Cardiac muscle cell (in vitro differentiated cells and primary cell): Measurements from ENCODE around the gene EPB41L1. TPM values are rescaled to one million over a fixed set of nuclear protein-coding genes. Genes with fewer than 3 reads are reported as not detected.

Experiments used
- DNase-seq, 2 donors: peaks; one replicate each; pipeline versions ENCODE4 v3.0.0 to v3.0.0-alpha.2; 2010 to 2017; ENCODE audit warnings: low read depth in 1 of 2, low spot score in 1 of 2
- H3K27ac ChIP-seq: fragments of 200-600 bp; sonication (generic); 2 replicates; pipeline ENCODE4 v1.5.1; 2016
- H3K27me3 ChIP-seq: fragments of 200-600 bp; sonication (generic); 2 replicates; pipeline ENCODE4 v1.6.0; 2016; ENCODE audit warnings: control low read depth
- H3K36me3 ChIP-seq: fragments of 200-600 bp; sonication (generic); 2 replicates; pipeline ENCODE4 v1.5.1; 2016; ENCODE audit warnings: control low read depth
- H3K4me1 ChIP-seq: fragments of 200-600 bp; sonication (generic); 2 replicates; pipeline ENCODE4 v1.8.1; 2017; ENCODE audit warnings: low read depth, mild to moderate bottlenecking, mixed run types
- H3K4me3 ChIP-seq: fragments of 200-600 bp; sonication (generic); 2 replicates; pipeline ENCODE4 v1.5.1; 2016; ENCODE audit warnings: mild to moderate bottlenecking
- H3K9me3 ChIP-seq: fragments of 200-600 bp; sonication (generic); 2 replicates; pipeline ENCODE4 v1.5.1; 2017; ENCODE audit warnings: low read depth, mild to moderate bottlenecking, control low read depth
- polyA plus RNA-seq: library from polyadenylated mRNA; unstranded; fragments of >200 nt; fragmentation: Nextera tagmentation; extraction: Ambion mirVana; gene quantifications from 2 replicates; pipeline ENCODE4 v1.2.1, GENCODE V29; 2016
- total RNA-seq: library from RNA; depleted of rRNA; stranded (reverse); fragments of >200 nt; gene quantifications from 2 replicates; pipeline ENCODE4 v1.2.3, GENCODE V29; 2016
- TF ChIP-seq, protein P1 (sequence below): IDR thresholded peaks from 2 replicates; pipeline ENCODE4 v1.5.1; 2012; ENCODE audit warnings: low read depth, mild to moderate bottlenecking, low read length

Gene EPB41L1
- total and polyA plus RNA-seq, 2 experiments from 2014 or later, result 34.3 to 83.5 TPM

GRCh38 chr20:36275441-36276189, 121.1 kb downstream of the EPB41L1 start:
- H3K27ac ChIP-seq, result no peak overlapping the region
- H3K4me1 ChIP-seq, result no peaks in the 10 kb centered on the region
- no peaks in the 10 kb centered on the region for H3K36me3 ChIP-seq
- DNase-seq, result no peak
- no peak overlapping the region for H3K4me3 ChIP-seq
- H3K9me3 ChIP-seq, result no peaks in the 10 kb centered on the region
- TF ChIP-seq, protein P1, sequence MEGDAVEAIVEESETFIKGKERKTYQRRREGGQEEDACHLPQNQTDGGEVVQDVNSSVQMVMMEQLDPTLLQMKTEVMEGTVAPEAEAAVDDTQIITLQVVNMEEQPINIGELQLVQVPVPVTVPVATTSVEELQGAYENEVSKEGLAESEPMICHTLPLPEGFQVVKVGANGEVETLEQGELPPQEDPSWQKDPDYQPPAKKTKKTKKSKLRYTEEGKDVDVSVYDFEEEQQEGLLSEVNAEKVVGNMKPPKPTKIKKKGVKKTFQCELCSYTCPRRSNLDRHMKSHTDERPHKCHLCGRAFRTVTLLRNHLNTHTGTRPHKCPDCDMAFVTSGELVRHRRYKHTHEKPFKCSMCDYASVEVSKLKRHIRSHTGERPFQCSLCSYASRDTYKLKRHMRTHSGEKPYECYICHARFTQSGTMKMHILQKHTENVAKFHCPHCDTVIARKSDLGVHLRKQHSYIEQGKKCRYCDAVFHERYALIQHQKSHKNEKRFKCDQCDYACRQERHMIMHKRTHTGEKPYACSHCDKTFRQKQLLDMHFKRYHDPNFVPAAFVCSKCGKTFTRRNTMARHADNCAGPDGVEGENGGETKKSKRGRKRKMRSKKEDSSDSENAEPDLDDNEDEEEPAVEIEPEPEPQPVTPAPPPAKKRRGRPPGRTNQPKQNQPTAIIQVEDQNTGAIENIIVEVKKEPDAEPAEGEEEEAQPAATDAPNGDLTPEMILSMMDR, result no peak
- H3K27me3 ChIP-seq, result no peaks in the 10 kb centered on the region

DNA sequence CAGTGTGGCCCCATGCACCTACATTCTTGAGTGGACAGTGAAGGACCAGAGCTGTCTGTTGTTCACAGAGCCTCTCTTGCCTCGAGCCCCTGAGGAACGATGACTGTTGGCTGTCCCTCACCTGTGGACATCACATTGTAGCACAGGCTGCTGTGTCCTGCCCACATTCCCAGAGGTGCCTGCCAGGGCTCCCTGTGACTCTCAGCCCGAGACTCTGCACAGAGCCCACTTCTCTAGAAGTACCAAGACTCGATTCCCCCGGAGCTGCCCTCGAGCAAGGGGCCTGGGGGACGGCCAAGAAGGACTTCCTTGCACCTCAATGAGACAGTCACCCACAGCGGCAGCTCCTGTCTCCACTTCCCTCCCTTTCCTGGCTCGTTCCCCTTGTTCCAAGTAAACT, 123.0 kb downstream of the EPB41L1 start:
- Histone ChIP-seq H3K27ac (no peak overlapping the region), H3K4me1 (no peaks in the 10 kb centered on the region), H3K27me3 (no peaks in the 10 kb centered on the region), H3K4me3 (no peak overlapping the region), H3K9me3 (no peaks in the 10 kb centered on the region), H3K36me3 (no peaks in the 10 kb centered on the region)
- no peak for DNase-seq
- TF ChIP-seq, protein P1, result no peak

GRCh38 chr20:36279362-36279761, 124.8 kb downstream of the EPB41L1 start:
- Histone ChIP-seq H3K4me1 (no peaks in the 10 kb centered on the region), H3K27me3 (no peaks in the 10 kb centered on the region), H3K4me3 (no peak overlapping the region), H3K27ac (no peak overlapping the region), H3K36me3 (no peaks in the 10 kb centered on the region), H3K9me3 (no peaks in the 10 kb centered on the region)
- no peak for DNase-seq
- TF ChIP-seq, protein P1, result no peak

GRCh38 chr20:36279776-36280175, 125.2 kb downstream of the EPB41L1 start:
- Histone ChIP-seq H3K27me3 (no peaks in the 10 kb centered on the region), H3K27ac (no peak overlapping the region), H3K36me3 (no peaks in the 10 kb centered on the region), H3K9me3 (no peaks in the 10 kb centered on the region), H3K4me3 (no peak overlapping the region), H3K4me1 (no peaks in the 10 kb centered on the region)
- TF ChIP-seq, protein P1, result no peak
- no peak for DNase-seq

- Histone ChIP-seq H3K27ac (no peak overlapping the region), H3K4me3 (no peak overlapping the region), H3K36me3 (no peaks in the 10 kb centered on the region), H3K4me1 (no peaks in the 10 kb centered on the region), H3K9me3 (no peaks in the 10 kb centered on the region), H3K27me3 (no peaks in the 10 kb centered on the region)
- TF ChIP-seq, protein P1, result no peak
- DNase-seq, result no peak
These were observed 127.3 kb downstream of the EPB41L1 start for GRCh38 chr20:36281785-36282380.

Other genes starting within 250 kb of the EPB41L1 start
- gene SCAND1, start 200.2 kb upstream of the EPB41L1 start, total RNA-seq, result 138 and 197 TPM in 2 replicates
- gene SCAND1, start 200.2 kb upstream of the EPB41L1 start, polyA plus RNA-seq, result 201 and 218 TPM in 2 replicates
- gene CNBD2, start 186.2 kb upstream of the EPB41L1 start, total RNA-seq, result 8.5 and 10.4 TPM in 2 replicates
- gene CNBD2, start 186.2 kb upstream of the EPB41L1 start, polyA plus RNA-seq, result 0.82 TPM in 1 of 2 replicates, not detected in the other
- gene AAR2, start 81.7 kb downstream of the EPB41L1 start, total RNA-seq, result 33.5 and 36.0 TPM in 2 replicates
- 42.2 and 43.5 TPM in 2 replicates for gene AAR2, start 81.7 kb downstream of the EPB41L1 start, polyA plus RNA-seq
- 33.5 and 45.7 TPM in 2 replicates for gene DLGAP4, start 151.6 kb downstream of the EPB41L1 start, total RNA-seq
- 51.6 and 63.3 TPM in 2 replicates for gene DLGAP4, start 151.6 kb downstream of the EPB41L1 start, polyA plus RNA-seq